SIG-M5 (cell line): ENCODE results near the gene SHC3.

ENCODE experiments used
- DNase-seq: peaks from one replicate; lab custom pipeline; 2025; lab: John Stamatoyannopoulos, UW

Gene SHC3

DNA sequence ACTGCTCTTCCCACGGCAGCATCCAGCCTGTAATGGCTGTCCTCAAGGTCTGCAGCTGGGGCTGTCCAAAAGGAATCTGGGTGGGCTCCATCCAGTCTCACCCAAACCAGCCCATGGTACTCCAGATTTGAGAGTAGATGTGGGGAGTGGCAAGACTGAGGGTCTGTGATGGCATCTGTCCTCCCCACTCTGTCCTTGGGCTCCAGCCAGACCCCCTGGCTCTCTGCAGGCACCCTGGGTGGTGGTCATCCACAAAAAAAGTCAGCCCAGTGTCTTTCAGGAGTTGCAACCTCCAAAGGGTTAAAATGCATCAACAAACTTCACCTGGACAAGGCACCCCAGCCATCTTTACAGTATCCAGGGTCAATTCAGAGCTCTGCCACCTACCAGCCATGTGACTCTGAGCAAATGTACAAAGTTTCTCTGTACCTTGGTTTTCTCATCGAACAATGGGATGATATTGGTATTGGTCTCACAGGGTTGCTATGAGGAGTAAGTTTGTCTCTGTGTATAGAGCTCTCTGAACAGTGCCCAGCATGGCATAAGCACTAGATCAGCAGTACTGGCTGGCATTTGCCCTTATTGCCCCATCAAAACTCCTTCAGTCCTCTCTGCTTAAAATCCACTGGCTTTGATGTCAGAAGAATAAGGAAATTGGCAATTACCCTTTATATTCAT lies 194.6 kb downstream of the SHC3 start:
- DNase-seq: no peak

DNA sequence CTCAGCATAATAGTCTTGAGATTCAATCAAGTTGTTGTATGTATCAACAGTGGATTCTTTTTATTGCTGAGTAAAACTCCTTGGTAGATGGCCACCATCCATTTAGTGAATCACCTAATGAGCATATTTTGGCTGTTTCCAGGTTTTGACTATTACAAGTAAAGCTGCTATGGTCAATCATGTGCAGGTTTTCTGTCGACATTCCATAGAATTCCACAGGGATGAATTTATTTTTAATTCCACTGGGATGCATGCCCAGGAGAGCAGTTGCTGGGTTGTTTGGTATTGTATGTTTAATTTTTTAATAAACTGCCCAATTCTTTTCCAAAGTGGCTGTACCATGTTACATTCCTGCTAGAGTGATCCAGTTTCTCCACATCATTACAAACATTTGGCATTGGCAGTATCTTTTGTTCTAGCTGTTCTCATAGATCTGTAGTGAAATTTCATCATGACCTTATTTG lies 197.8 kb downstream of the SHC3 start:
- DNase-seq: no peak

DNA sequence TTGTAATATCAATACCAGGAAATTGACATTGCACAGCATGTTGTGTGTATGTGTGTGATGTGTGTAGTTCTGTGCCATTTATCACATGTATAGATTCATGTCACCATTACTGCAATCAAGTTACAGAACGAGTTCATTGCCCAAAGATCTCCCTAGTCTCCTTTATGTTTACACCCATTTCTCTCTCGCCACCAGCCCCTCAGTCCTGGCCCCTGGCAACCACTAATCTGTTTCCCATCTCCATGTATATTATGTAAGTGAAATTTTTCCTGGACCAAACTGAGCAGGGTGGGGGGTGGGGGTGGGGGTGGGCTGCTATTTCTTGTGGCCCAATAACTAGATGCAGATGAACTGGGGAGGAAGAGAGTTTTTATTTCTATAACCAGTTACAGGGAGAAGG lies 198.8 kb downstream of the SHC3 start:
- no peak for DNase-seq

DNA sequence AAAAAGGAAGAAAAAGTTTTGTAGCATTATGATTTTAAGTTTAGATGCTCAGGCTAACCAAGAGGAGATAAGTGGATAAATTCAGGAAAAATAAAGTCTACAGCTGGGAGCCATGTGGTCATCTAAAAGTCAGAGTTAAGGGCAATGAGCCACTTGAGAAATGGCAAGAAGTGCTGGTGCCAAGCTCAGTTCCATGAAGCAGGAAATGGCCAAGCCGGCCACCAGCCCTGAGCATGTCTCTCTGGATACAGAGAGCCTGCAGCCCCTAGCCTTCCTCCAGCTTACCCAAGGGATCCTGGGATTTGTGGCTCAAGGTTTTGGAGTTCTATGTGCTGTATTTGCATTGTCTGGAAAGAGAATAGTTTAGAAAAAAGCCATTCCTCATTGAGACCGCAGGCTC lies 199.6 kb downstream of the SHC3 start:
- DNase-seq: no peak

GRCh38 chr9:88978034-88978433 lies 200.6 kb downstream of the SHC3 start:
- DNase-seq: no peak

DNA sequence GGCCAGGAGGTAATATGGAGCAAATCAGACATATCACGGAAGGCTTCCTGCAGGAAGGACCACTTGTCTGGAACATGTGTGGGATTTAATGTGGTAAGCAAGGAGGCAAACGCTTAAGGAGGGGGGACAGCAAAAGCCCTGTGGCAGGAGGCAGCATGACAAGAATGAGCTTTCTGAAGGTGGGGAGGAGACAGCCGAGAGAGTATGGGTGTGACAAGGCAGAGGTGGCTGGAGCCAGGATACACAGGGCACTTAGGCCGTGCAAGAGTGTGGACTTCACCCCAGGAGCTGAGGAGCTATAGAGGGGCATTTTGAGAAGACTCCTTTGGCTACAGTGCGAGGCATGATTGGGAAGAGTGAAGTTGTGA lies 201.7 kb downstream of the SHC3 start:
- DNase-seq: no peak

GRCh38 chr9:88975966-88976889 lies 202.4 kb downstream of the SHC3 start:
- no peak for DNase-seq

DNA sequence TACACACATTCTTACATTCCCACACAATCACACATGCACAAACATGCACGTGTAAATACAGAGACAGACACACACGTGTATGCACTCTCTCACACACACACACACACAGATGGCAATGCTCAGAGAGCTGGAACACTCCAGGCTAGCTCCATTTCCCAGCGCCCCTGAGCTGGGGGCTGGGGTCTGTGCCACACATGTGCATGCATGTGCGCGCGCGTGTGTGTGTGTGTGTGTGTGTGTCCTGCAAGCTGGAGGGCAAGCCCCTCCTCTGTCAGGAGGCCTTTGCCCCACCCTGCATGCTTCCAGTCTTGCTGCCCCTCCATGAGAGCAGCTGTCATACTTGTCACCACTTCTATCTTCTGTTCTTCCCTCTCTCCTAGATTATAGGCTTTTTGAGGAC lies 204.0 kb downstream of the SHC3 start:
- DNase-seq: no peak

DNA sequence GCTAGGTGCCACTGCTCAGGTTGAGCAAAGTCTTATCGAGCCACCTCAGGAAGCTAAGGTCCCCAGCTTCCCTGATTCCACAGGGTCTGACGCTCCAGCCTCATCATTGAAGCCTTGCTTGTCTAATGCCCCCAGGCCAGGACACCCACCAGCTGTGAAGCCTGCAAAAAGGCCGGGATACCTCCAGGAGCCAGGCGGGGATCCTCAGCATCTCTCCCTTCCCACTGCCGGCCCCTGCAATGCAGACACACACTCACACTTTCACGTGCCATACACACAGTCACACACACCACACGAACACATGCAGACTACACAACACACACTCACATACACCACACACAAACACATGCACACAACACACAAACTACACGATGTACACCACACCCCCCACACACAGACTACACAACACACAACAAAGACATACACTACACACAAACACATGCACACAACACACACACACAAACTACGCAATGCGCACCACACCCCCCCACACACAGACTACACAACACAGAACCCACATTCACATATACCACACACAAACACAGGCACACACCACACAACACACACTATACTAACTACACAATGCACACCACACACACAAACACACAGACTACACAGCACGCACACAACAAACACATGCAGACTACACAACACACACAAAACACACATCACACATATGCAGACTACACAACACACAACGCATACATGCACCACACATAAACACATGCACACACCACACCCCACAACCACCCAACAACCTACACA lies 205.2 kb downstream of the SHC3 start:
- no peak for DNase-seq

DNA sequence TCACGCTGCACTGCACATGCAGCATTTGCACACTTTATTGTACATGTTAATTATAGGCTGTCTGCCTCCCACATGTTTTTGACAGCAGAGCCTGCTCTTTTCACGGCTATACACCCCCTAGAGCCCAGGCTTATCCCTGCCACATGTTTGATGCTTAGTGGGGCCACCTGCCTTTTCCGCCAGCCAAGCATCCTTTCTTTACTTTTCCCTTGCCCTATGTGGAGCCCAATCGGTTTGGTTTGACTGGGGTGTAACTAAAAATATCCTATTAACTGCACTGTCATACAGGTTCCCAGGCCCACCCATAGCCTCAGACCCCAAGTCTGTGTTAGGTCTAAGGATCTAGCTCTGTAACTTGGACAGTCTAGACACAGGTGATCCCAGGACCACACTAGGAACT lies 206.2 kb downstream of the SHC3 start:
- no peak for DNase-seq

GRCh38 chr9:88971131-88971960 lies 207.3 kb downstream of the SHC3 start:
- no peak for DNase-seq

DNA sequence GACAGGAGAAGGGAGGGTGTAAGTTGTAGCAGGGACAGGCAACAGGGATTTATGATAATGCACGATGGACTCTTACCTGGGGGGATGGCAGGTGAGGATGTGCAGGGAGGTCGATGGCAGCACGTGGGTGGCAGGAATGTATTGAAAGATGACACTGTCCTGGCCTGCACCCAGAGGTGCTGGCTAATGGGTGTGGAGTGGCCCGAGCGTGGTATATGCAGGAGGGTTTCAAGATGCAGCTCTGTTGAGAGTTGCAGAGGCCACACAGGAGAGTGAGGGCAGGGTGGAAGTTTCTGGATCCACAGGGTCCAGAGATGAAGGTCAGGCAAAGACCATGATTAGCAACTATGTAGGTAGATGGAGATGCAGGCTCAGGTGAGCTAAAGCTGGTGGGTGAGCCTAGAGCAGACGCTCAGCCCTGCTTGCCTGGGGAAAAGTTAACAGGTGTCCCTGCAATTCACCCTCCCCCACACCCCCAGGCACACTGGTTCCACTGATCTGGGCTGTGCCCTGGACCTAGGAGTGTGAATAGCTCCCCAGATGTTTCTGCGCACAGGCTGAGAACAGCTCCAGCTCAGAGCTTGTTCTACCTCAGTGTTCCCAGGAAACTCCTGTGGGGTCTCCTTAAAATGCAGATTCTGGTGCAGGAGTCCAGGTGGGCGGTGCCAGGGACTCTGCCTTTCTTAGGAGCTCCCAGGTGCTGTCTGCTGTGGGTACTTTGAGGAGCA lies 208.8 kb downstream of the SHC3 start:
- DNase-seq: no peak

DNA sequence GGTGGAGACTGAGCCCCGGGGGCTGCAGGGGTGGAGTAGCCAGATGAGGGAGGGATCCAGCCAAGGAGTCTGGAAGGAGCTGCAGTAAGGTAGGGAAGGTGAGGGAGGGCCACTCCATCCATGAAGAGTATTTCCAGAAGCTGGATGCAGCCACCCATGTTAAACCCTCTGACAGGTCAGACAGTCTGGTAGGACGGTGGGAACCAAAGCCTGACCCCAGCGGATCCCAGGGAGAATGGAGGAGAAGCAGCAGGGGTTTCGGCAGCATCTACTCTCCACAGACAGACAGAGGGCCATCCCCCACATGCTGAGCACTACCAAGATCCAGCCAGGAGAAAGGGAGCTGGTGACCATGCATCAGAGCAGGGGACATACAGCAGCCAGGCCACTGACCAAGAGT lies 209.8 kb downstream of the SHC3 start:
- no peak for DNase-seq

DNA sequence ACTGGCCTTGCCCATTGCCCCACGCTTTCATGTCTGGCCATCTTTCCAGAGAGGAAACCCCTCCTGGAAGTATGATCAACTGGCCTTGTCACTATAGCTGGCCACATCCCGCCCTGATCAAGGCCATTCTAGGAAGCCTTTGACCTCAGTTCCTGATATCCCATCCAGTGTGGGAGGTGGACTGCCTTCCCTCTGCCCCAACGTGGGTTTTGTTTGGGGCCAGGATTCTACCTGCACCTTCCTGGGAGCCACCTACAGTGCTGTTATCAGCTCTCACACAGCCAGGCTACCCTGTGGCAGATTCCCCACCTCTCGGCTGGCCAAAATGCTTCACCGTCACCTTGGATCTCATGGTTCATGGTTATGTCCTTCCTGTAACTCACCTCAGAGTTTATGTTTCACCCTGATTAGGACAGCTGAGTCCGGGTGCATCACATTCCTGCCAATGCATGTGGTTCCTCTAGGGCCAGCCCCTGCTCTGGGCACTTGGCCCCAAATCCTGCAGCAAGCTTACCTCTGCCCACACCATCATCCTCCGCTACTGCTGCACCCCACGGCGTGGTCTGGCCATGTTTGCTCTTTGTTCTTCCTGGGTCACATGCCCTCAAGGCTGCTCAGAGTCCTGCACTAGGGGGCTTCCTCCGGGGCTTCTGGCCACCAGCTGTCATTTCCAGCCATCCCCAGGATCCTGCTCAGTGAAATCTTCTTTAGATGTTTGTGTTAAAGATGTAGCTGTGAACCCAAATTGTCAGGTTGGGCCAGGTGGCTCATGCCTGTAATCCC lies 211.5 kb downstream of the SHC3 start:
- no peak for DNase-seq

DNA sequence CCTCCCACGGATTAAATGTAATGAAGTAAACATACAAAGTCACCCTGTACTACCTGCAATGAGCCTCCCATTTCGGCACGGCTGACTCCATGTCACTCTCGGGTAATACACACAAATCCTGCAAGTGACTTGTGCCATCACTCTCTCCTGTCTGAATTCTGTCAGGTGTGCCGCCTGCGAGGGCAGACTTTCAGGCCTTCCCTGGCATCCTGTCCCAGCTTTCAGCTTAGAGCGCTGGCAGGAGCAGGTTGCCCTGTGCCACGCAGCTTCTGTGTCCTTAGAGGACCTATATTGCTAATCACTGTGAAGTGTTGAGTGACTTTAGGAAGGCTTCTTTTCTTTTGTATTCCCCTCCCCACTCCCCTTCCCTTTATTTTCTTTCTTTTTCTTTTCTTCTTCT lies 213.1 kb downstream of the SHC3 start:
- DNase-seq: no peak

DNA sequence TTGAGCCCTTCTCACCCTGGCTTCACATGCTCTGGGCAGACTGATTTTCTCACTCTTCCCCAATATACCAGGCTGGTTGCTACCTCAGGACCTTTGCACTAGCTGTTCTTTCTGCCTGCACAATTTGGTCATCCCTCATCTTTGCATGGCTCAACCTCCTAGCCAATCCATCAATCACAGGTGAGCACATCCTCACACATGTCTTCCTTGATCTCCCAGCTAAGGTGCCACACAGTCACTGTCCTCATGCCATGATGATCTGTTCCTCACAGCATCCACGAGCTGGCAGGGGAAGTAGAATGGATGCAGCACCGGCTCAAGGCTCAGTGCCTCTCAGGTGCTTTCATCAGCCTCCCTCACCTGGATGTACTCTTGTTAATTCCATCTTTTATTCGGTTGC lies 218.0 kb downstream of the SHC3 start:
- no peak for DNase-seq

DNA sequence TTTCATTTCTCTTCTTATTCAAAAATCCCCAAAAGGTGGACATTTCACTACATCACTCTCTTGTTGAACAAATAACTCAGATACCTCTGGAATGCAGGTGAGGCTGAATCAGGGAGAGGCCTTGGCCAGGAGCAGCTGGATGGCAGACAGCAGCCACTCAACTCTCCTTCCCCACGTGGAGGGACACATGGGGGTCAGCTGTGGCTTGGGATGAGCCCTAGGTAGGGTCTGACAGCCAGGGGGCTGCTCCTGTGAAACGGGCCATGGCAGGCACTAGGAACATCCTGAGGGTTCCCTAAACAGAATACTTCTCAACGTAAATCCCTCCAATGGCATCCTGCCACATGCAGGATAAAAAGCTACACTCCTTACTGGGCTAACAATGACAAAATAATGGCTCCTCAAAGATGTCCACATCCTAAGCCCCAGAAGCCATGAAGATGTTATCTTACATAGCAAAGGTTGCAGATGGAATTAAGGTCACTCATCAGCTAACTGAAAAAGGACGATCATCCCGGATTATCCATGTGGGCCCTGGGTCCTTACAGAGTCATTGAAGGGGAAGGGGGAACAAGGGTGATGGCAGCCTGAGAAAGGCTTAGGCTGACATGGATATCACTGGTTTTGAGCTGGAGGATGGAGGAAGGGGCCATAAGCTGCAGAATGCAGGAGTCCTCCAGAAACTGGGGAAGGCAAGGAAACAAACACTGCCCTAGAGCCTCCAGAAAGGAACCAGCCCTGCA lies 218.7 kb downstream of the SHC3 start:
- no peak for DNase-seq

- DNase-seq: no peak
Observed at GRCh38 chr9:88957526-88957925, 221.1 kb downstream of the SHC3 start.
